H1 (cell line): Measurements from ENCODE around the gene PROX2. TPM values are rescaled to one million over a fixed set of nuclear protein-coding genes. Genes with fewer than 3 reads are reported as not detected.

Experiments
- CTCF ChIA-PET: fragments of 300-600 bp; sonication (Branson Sonifier 250); formaldehyde crosslinking; loops from one replicate; lab custom pipeline; 2021; ENCODE audit not compliant: partially characterized antibody; lab: Charles Lee
- POLR2A ChIA-PET: fragments of 300-600 bp; sonication (Branson Sonifier 250); formaldehyde crosslinking; loops from one replicate; lab custom pipeline; 2021; ENCODE audit warnings: inconsistent platforms; ENCODE audit not compliant: partially characterized antibody; lab: Charles Lee
- DNase-seq, 2 experiments: peaks; one replicate each; pipeline versions ENCODE4 v3.0.0 to v3.0.0-alpha.2; 2010 to 2022; ENCODE audit warnings: low spot score in 2 of 2, low read depth in 1 of 2, mixed read lengths in 1 of 2
- FAIRE-seq: peaks from 2 replicates; lab custom pipeline; 2011; peaks lifted over from hg19 to GRCh38; lab: Jason Lieb, UNC
- H2AFZ ChIP-seq: 2 replicates; pipeline ENCODE4 v1.8.1; 2012; ENCODE audit warnings: low read length, inconsistent platforms
- H2AK5ac ChIP-seq: 2 replicates; pipeline ENCODE4 v1.6.1; 2013; ENCODE audit warnings: low read depth, low read length
- H2BK120ac ChIP-seq: replicated peaks from 2 replicates; pipeline ENCODE3; 2013; ENCODE audit warnings: low read depth, low read length, inconsistent platforms
- H2BK12ac ChIP-seq: 2 replicates; pipeline ENCODE4 v1.6.1; 2013; ENCODE audit warnings: low read depth, low read length
- H2BK15ac ChIP-seq: 2 replicates; pipeline ENCODE4 v1.6.1; 2013; ENCODE audit warnings: low read length
- H2BK20ac ChIP-seq: 2 replicates; pipeline ENCODE4 v1.6.1; 2013; ENCODE audit warnings: low read length
- H2BK5ac ChIP-seq: 2 replicates; pipeline ENCODE4 v1.6.1; 2013; ENCODE audit warnings: low read depth, low read length
- H3K14ac ChIP-seq: 2 replicates; pipeline ENCODE4 v1.6.1; 2013; ENCODE audit warnings: inconsistent platforms; ENCODE audit not compliant: insufficient read length
- H3K18ac ChIP-seq: 2 replicates; pipeline ENCODE4 v1.6.1; 2013; ENCODE audit warnings: low read length; ENCODE audit errors: extremely low read depth
- H3K23ac ChIP-seq: 2 replicates; pipeline ENCODE4 v1.6.1; 2013; ENCODE audit warnings: inconsistent platforms; ENCODE audit not compliant: insufficient read length
- H3K23me2 ChIP-seq: 2 replicates; pipeline ENCODE4 v1.6.1; 2013; ENCODE audit warnings: low read depth, low read length
- H3K27ac ChIP-seq: 2 replicates; pipeline ENCODE4 v1.6.1; 2011; ENCODE audit warnings: low read depth, low read length, inconsistent platforms
- H3K27me3 ChIP-seq, 4 experiments: replicated peaks in 1 of 4; 1 replicate in 1 of 4; 2 replicates in 3 of 4; pipeline versions ENCODE4 v1.6.1 to v1.8.1; 2011 to 2013; ENCODE audit warnings: low read length in 3 of 4, mild to moderate bottlenecking in 3 of 4, inconsistent platforms in 2 of 4, mixed read lengths in 2 of 4, moderate library complexity in 1 of 4; ENCODE audit not compliant: control insufficient read depth in 3 of 4, insufficient read depth in 3 of 4; ENCODE audit errors: extremely low read depth in 1 of 4
- H3K36me3 ChIP-seq, 4 experiments: 2 replicates each; pipeline versions ENCODE4 v1.6.1 to v1.8.1; 2011 to 2013; ENCODE audit warnings: mild to moderate bottlenecking in 4 of 4, low read length in 3 of 4, moderate library complexity in 2 of 4, control low read depth in 1 of 4, inconsistent platforms in 1 of 4; ENCODE audit not compliant: insufficient read depth in 4 of 4, control insufficient read depth in 2 of 4
- H3K4ac ChIP-seq: replicated peaks from 2 replicates; pipeline ENCODE3; 2013; ENCODE audit warnings: low read length, low read depth, mixed read lengths, inconsistent platforms; ENCODE audit not compliant: insufficient read length
- H3K4me1 ChIP-seq, 4 experiments: replicated peaks in 1 of 4; 1 replicate in 1 of 4; 2 replicates in 3 of 4; pipeline versions ENCODE4 v1.6.1 to v1.8.1; 2011 to 2013; ENCODE audit warnings: low read length in 3 of 4, inconsistent platforms in 2 of 4, mixed read lengths in 1 of 4; ENCODE audit not compliant: insufficient read depth in 4 of 4, control insufficient read depth in 3 of 4
- H3K4me2 ChIP-seq, 2 experiments: 2 replicates each; pipeline versions ENCODE4 v1.6.1 to v1.8.1; 2011 to 2013; ENCODE audit warnings: low read depth in 2 of 2, low read length in 2 of 2, control low read depth in 1 of 2, inconsistent platforms in 1 of 2, mild to moderate bottlenecking in 1 of 2; ENCODE audit not compliant: insufficient read depth in 1 of 2
- H3K4me3 ChIP-seq, 4 experiments: fragments of 200-600, 300-600 bp in 1 of 4; sonication (generic), shearing (Covaris generic), sonication (Bioruptor Twin) in 1 of 4; 2 replicates each; pipeline versions ENCODE4 v1.5.1 to v1.8.1; 2011 to 2016; ENCODE audit warnings: low read length in 4 of 4, low read depth in 3 of 4, control low read depth in 2 of 4, inconsistent platforms in 2 of 4, mild to moderate bottlenecking in 2 of 4, mixed read lengths in 1 of 4, moderate library complexity in 1 of 4; ENCODE audit not compliant: insufficient read depth in 2 of 4; ENCODE audit errors: extremely low read depth in 1 of 4
- H3K56ac ChIP-seq: replicated peaks from 2 replicates; pipeline ENCODE3; 2013; ENCODE audit warnings: low read depth, mild to moderate bottlenecking, mixed read lengths, low read length, inconsistent platforms; ENCODE audit not compliant: insufficient read length
- H3K79me1 ChIP-seq: 2 replicates; pipeline ENCODE4 v1.6.1; 2013; ENCODE audit warnings: low read depth, low read length, control low read depth
- H3K79me2 ChIP-seq, 2 experiments: 2 replicates each; pipeline versions ENCODE4 v1.6.1 to v1.8.1; 2012 to 2013; ENCODE audit warnings: low read length in 2 of 2, mild to moderate bottlenecking in 2 of 2, inconsistent platforms in 1 of 2; ENCODE audit not compliant: insufficient read depth in 2 of 2, control insufficient read depth in 1 of 2
- H3K9ac ChIP-seq, 4 experiments: replicated peaks in 1 of 4; 1 replicate in 1 of 4; 2 replicates in 3 of 4; pipeline versions ENCODE4 v1.6.1 to v1.8.1; 2011 to 2013; ENCODE audit warnings: low read depth in 3 of 4, low read length in 3 of 4, control low read depth in 2 of 4, mild to moderate bottlenecking in 2 of 4, moderate library complexity in 2 of 4, inconsistent platforms in 1 of 4; ENCODE audit errors: extremely low read depth in 1 of 4
- H3K9me3 ChIP-seq, 2 experiments: 2 replicates each; pipeline versions ENCODE4 v1.6.1 to v1.8.1; 2012 to 2013; ENCODE audit warnings: mild to moderate bottlenecking in 2 of 2, moderate library complexity in 2 of 2, control low read depth in 1 of 2, inconsistent platforms in 1 of 2, low read depth in 1 of 2, low read length in 1 of 2, mixed read lengths in 1 of 2; ENCODE audit not compliant: insufficient read depth in 2 of 2
- H4K20me1 ChIP-seq, 2 experiments: replicated peaks in 1 of 2; 2 replicates each; pipeline versions ENCODE3 to v1.8.1; 2011 to 2013; ENCODE audit warnings: inconsistent platforms in 2 of 2, low read length in 2 of 2, mild to moderate bottlenecking in 1 of 2; ENCODE audit not compliant: insufficient read depth in 2 of 2, control insufficient read depth in 1 of 2
- H4K5ac ChIP-seq: 2 replicates; pipeline ENCODE4 v1.6.1; 2013; ENCODE audit warnings: low read length, low read depth, mixed read lengths, inconsistent platforms; ENCODE audit not compliant: insufficient read length
- H4K8ac ChIP-seq: 2 replicates; pipeline ENCODE4 v1.8.0; 2013; ENCODE audit warnings: mild to moderate bottlenecking, moderate library complexity, low read length, inconsistent platforms; ENCODE audit not compliant: insufficient read depth; ENCODE audit errors: extremely low read depth
- H4K91ac ChIP-seq: replicated peaks from 2 replicates; pipeline ENCODE3; 2013; ENCODE audit warnings: low read length, mixed read lengths, inconsistent platforms; ENCODE audit not compliant: insufficient read length
- BACH1 ChIP-seq: IDR thresholded peaks from 2 replicates; pipeline ENCODE4 v1.6.1; 2012; ENCODE audit warnings: low read length, improper control_type of control experiment
- BCL11A ChIP-seq, 2 experiments: IDR thresholded peaks; one replicate each; pipeline ENCODE4 v1.6.1; 2011; ENCODE audit warnings: low read depth in 2 of 2, low read length in 2 of 2, mild to moderate bottlenecking in 2 of 2
- JUN ChIP-seq: IDR thresholded peaks from 2 replicates; pipeline ENCODE4 v1.6.1; 2011; ENCODE audit warnings: low read depth, mild to moderate bottlenecking, improper control_type of control experiment, low read length
- KDM1A ChIP-seq: fragments of 200-600, 300-600 bp; sonication (generic); IDR thresholded peaks from 2 replicates; pipeline ENCODE4 v1.7.1; 2016; ENCODE audit warnings: mild to moderate bottlenecking, low read length, borderline replicate concordance
- PHF8 ChIP-seq: fragments of 200-600 bp; sonication (generic); conservative IDR thresholded peaks from 2 replicates; pipeline ENCODE4 v1.7.1; 2012; ENCODE audit warnings: low read depth, mild to moderate bottlenecking, inconsistent platforms, low read length, moderate library complexity
- RAD21 ChIP-seq, 2 experiments: IDR thresholded peaks in 1 of 2; conservative IDR thresholded peaks in 1 of 2; 2 replicates each; pipeline ENCODE4 v1.6.1; 2011; ENCODE audit warnings: low read depth in 2 of 2, low read length in 2 of 2, improper control_type of control experiment in 1 of 2, inconsistent platforms in 1 of 2, mild to moderate bottlenecking in 1 of 2, moderate library complexity in 1 of 2
- SIRT6 ChIP-seq: IDR thresholded peaks from one replicate; pipeline ENCODE4 v1.7.1; 2012; ENCODE audit warnings: low read length, inconsistent platforms
- SUZ12 ChIP-seq: fragments of 200-600 bp; sonication (generic); IDR thresholded peaks from 2 replicates; pipeline ENCODE4 v1.6.1; 2012; ENCODE audit warnings: mild to moderate bottlenecking, inconsistent platforms, low read length, moderate library complexity, mixed read lengths
- ZNF274 ChIP-seq: IDR thresholded peaks from 2 replicates; pipeline ENCODE4 v1.7.0; 2012; ENCODE audit warnings: low read length, borderline replicate concordance; ENCODE audit errors: extremely low read depth
- WGBS, 2 experiments: shearing (Covaris generic) in 1 of 2; methylation state at CpG; one replicate each; pipeline versions ENCODE4 v1.1.6 to v1.1.7; 2013 to 2015; ENCODE audit warnings: low lambda C conversion rate in 2 of 2, mixed read lengths in 2 of 2, inconsistent platforms in 1 of 2, low coverage in 1 of 2, missing lambda C conversion rate in 1 of 2; ENCODE audit not compliant: insufficient replicate concordance in 2 of 2, insufficient coverage in 1 of 2, insufficient read length in 1 of 2; ENCODE audit errors: extremely low coverage in 1 of 2, missing lambda C conversion rate in 1 of 2; 5-methylcytosine and 5-hydroxymethylcytosine counted together
- polyA plus RNA-seq, 7 experiments: library from polyadenylated mRNA; depleted of rRNA in 3 of 7; stranded (reverse) in 5 of 7; unstranded in 2 of 7; fragments of >200 nt in 5 of 7; fragments of 200-250 nt in 2 of 7; gene quantifications; 1 replicate in 5 of 7; 2 replicates in 1 of 7; 4 replicates in 1 of 7; pipeline versions ENCODE4 v1.2.1 to v1.2.3, GENCODE V29; 2011 to 2013; ENCODE audit warnings: missing spikeins in 2 of 7, mixed read lengths in 2 of 7
- total RNA-seq: library from RNA; stranded (reverse); fragmentation: NEBNext Ultra II Directional; extraction: Animal tissue kit (Norgen Biotek cat#: 25700); gene quantifications from 2 replicates; pipeline ENCODE4 v1.2.1, GENCODE V29; 2021
- TF ChIP-seq, protein P1 (sequence below): IDR thresholded peaks from 2 replicates; pipeline ENCODE4 v1.6.1; 2012; ENCODE audit warnings: inconsistent platforms

The PROX2 gene
- total and polyA plus RNA-seq, 2 of the 8 experiments (the other 6 are each of a cell fraction or from before 2014, with no cell fraction given), result 0.03 TPM; not detected in 1

DNA sequence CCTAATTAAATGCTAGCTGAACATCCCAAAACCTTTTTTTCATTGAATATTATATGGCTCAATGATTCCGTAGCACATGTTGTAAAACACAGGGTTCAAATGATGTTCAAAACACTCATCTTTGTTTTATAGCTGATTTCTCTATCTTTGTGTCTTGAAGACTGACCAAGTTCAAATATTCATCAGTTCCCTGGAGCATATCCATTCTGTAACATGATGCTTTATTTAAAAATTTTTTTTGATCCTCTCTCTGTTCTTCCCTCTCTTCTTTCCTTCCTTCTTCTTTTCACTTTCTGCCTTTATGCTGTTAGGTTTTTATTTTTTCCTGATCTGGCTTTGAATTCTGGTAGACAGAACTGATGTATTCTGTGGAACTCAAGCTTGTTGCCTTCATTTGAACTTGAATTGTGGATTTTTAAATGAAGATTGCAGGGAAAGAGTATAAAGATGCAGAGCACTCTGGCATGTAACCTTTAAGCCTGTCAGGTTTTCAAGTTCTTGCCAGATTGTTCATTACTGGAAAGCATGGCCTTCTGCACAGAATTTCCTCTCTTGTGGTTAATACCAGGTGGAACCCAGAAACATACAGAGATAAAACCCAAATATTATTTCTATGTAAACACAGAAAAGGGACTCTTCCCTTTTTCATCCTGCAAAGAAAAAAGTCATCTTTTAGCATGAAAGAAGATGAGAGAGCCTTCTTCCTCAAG is 39.5 kb downstream of the PROX2 start:
- Histone ChIP-seq H2BK120ac (no peak overlapping the region), H3K18ac (no peak overlapping the region), H4K20me1 (peaks cover 0 to 1% of the 10 kb centered on the region in 2 experiments), H4K91ac (no peak overlapping the region), H3K14ac (no peak overlapping the region), H2BK15ac (no peak overlapping the region), H3K27me3 (no peaks in the 10 kb centered on the region), H3K79me2 (no peaks in the 10 kb centered on the region), H2AFZ (no peak overlapping the region), H2BK12ac (no peak overlapping the region), H3K4me3 (no peak overlapping the region), H3K79me1 (no peaks in the 10 kb centered on the region), H2AK5ac (no peak overlapping the region), H3K9ac (no peak overlapping the region), H3K9me3 (no peaks in the 10 kb centered on the region), H3K27ac (no peak overlapping the region), H3K4ac (no peak overlapping the region), H3K56ac (no peak overlapping the region), H3K23me2 (no peaks in the 10 kb centered on the region), H3K4me2 (no peak overlapping the region), H3K23ac (no peak overlapping the region), H4K8ac (no peak overlapping the region), H4K5ac (no peak overlapping the region), H2BK5ac (no peak overlapping the region), H3K4me1 (no peaks in the 10 kb centered on the region), H3K36me3 (peaks cover 0 to 28% (median 4%) of the 10 kb centered on the region in 4 experiments; a peak in 2 of 8 replicates), H2BK20ac (no peak overlapping the region)
- no peak for FAIRE-seq
- TF ChIP-seq ZNF274 (no peak), RAD21 (IDR thresholded peaks at IDR 0.05 in 1 of 2, conservative IDR thresholded peaks at IDR 0.05 in 1 of 2; ENCODE audit: low read depth in 2 of 2, low read length in 2 of 2) (no peak), PHF8 (no peak), SUZ12 (no peak), JUN (no peak), BCL11A (IDR thresholded peaks at IDR 0.05; ENCODE audit: low read depth in 2 of 2, low read length in 2 of 2) (no peak), SIRT6 (no peak), BACH1 (no peak), KDM1A (no peak)
- TF ChIP-seq, protein P1, sequence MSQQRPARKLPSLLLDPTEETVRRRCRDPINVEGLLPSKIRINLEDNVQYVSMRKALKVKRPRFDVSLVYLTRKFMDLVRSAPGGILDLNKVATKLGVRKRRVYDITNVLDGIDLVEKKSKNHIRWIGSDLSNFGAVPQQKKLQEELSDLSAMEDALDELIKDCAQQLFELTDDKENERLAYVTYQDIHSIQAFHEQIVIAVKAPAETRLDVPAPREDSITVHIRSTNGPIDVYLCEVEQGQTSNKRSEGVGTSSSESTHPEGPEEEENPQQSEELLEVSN, result no peak
- 93% methylated on average over 1 of the region's 1 CpG; no CpG with 5 or more reads in 1 of the 2 experiments for WGBS, 2 experiments
- POLR2A ChIA-PET, result interaction anchor here (1.8 kb wide), 1 partner anchor 10 kb away, joined by 6 read pairs; no protein-coding TSS in a partner anchor
- DNase-seq, result no peak
- CTCF ChIA-PET, result interaction anchor here (0.8 to 1.1 kb wide), 2 partner anchors 26 to 109 kb away, joined by 3 read pairs; no protein-coding TSS in a partner anchor
